ENCODE data around the gene DDX41.
"Not testable (repeated sequence)": the region's sequence is repeated elsewhere in the genome, so short reads cannot be mapped to it uniquely, and the experiment has no call there.

Gene DDX41

DNA sequence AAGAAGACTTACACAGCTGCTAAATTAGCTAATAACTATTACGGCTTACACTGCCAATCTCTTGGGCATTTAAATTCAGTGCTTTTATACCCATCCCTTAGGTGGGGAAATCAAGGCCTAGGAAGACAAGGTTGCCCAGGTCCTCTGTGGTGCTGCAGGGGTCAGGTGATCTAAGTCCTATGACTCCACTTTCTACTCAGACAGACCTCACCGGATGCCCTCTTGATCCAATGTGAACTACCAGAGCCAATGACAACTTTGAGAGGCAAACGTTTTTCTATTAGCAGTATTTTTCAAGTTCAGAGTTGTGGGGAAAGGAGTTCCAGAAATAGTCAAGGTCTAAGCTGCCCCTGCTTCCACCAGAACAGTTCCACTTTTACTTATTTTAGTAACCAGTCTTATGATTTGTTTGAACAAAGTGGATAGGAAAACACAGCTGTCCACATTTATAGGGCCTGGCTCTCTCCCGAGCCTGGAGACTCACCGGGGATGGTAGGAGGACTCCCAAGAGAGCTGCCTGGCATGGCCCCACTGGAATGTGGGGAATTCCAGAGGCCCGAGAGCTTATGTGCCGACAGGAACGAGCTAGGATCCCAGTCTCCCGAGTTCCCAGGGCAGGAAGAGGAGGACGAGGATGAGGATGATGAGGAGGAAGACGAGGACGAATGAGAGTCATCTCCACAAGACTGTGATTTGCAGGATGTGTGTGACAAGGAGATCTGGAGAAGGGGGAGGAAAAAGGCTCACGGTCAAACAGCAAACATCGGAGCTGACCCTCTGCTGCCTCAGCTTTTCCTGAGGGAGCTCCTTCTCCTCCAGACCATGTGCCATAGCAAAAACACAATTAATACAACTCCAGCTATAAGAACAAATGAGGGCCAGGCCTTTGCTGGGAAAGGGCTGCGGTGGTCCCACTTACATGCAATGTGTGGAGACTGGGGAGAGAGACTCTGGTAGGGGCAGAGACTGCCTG is 20.9 kb upstream of the DDX41 start:
- DNase-seq (ENCODE audit: low spot score): no peak

DNA sequence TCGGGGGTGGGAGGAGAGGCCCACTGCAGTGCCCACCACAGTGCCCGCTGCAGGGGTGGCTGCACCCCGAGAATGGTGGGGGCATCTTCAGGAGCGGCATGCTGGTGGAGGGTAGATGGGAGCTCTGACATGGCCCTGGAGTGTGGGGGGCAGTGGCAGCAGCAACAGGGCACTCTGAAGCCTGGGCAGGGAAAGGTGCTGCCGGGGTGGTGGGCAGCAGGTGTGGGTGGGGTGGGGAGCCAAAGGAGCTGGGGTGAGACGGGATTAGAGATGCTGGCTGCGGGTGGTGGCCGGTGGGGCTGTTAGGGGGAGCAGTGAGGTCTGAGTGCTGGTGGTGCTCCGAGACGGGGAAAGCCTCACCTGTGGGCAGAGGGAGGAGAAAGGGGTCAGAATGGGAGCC is 19.6 kb upstream of the DDX41 start:
- DNase-seq (ENCODE audit: low spot score): no peak

DNA sequence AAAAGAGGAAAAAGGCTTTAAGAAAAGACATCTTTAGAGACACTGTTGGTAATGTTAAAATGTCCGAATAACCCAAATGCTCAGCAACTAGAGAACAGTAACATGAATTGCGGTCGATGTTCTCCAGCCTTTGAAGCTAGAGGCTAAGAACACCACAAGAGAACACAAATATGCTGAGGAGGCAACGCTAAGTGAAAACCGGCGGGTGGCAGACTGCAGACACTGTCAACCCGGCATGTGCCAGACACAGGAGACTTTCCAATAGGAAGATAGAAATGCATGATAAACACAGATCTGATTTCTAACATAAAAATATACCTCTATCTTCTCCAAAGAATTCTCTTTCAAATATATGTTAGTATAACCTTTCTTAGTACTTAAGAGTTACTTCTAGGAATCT is 18.4 kb upstream of the DDX41 start:
- DNase-seq (ENCODE audit: low spot score): no peak

GRCh38 chr5:177534433-177534832 is 17.7 kb upstream of the DDX41 start:
- not testable (repeated sequence) for DNase-seq (ENCODE audit: low spot score)

DNA sequence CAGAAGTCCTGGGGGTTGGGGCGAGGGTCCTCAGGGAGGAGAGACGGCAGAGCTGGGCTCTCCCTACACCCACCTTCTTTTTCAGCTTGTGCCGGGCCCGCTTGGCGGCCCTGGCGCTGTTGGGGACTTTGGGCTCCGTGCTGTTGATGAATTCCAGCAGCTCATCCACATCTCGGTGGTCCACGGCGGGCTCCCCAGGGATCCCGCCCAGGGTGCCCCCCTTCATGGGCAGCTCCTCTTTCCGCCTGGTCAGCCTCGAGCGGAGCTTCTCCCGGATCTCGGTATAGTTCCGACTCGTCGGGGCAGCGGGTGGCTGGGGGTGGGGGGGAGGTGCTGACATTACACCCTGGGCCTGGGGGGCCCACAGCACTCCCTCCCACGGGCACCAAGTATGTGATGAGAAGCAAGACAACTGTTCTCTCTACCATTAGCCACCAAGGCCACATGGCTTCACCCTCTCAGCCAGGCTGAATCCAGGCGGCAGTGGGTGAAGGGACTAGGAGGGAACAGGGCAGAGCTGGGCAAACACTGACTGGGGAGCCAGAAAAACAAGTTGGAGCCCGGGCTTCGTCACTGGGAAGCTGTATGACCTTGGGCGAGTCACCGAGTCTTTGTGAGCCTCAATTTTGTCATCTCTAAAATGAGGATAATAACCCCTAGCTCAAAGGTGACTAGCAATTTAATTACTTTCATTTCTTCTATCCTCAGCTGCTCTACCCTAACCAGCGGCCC is 14.6 kb upstream of the DDX41 start:
- DNase-seq (ENCODE audit: low spot score): no peak

- no peak for DNase-seq (ENCODE audit: low spot score)
Observed at GRCh38 chr5:177530638-177531037, 13.9 kb upstream of the DDX41 start.

GRCh38 chr5:177529247-177530203 is 12.8 kb upstream of the DDX41 start:
- no peak for DNase-seq (ENCODE audit: low spot score)

DNA sequence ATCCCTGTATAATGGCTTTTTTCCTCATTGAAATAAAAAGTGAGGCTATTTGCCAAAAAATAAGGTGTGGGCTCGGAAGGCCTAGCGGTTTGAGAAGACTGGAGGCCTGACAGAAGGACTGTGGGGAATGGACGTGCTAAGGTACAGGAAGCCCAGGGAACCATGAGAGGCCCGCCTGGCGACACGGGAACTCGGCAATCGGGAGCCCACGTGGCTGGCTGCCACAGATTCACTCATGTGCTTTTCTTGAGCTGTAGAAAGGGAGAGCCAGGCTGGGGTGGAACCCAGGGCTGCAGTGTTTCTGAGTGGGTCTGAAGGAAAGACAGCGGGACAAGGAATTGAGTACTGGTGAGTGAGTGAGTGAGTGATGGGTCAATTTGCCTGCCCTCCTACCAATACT is 11.9 kb upstream of the DDX41 start:
- DNase-seq (ENCODE audit: low spot score): no peak

GRCh38 chr5:177527595-177527994 is 10.8 kb upstream of the DDX41 start:
- DNase-seq (ENCODE audit: low spot score): no peak

GRCh38 chr5:177526791-177527190 is 10.0 kb upstream of the DDX41 start:
- DNase-seq (ENCODE audit: low spot score): no peak

GRCh38 chr5:177526191-177526590 is 9.4 kb upstream of the DDX41 start:
- DNase-seq (ENCODE audit: low spot score): no peak

GRCh38 chr5:177524941-177525655 is 8.3 kb upstream of the DDX41 start:
- DNase-seq (ENCODE audit: low spot score): no peak

GRCh38 chr5:177524539-177524900 is 7.8 kb upstream of the DDX41 start:
- no peak for DNase-seq (ENCODE audit: low spot score)

- no peak for DNase-seq (ENCODE audit: low spot score)
Observed at GRCh38 chr5:177523711-177524538, 7.2 kb upstream of the DDX41 start.

- DNase-seq (ENCODE audit: low spot score): no peak
Observed at GRCh38 chr5:177520916-177521513, 4.3 kb upstream of the DDX41 start.

DNA sequence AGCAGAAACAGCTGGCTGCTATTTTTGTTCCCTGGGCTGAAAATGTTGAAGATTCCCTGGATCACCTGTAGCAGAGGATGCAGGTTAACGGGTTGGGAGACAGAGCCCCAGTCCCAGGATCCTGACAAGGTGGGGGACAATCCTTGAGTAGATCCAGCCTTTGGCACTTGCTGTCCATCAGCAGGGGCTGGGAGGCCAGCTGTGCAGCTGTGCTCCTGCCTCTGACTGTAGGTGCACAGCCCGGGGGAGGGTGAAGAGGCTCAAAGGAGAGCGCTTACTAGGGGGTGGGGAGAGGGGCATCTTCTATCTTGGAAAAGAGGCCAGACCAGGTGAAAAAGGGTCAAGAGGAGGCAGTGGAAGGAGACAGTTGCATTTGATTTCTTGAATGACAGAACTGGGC is 3.5 kb upstream of the DDX41 start:
- DNase-seq (ENCODE audit: low spot score): no peak

DNA sequence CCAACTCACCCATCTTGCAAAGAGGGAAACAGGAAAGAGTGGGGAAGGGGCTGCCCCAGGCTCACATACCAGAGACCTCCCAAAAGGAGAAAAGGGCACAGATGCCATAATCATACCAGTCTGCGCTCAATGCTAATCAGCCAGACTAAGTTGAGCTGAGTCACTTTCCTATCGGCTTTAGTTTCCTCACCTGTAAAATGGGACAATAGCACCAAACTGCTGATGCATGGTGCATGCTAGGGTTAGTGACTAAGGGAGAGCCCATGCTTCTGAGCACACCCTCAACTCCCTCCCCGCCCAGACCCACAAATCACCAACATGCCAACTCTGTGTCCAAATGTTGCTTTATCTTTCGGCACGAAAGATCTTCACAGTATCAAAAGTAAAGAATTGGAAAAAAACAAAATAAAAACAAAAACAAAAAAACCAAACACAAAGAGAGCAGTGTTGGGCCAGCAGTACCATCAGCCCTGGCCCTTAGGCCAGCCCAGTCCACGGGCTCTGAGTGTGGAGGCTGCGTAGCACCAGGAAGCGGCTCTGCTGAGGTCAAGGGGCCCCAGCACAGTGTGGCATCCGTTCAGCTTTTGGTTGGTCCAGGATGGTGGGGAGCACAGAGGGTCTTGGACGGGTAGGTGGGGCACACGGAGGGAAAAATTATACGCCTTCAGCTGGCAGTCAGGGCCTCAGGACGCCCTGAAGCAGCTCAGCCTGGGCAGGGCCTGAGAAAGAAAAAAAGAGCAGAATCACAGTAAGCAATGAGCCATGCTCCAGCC is 2.9 kb upstream of the DDX41 start:
- no peak for DNase-seq (ENCODE audit: low spot score)

GRCh38 chr5:177515580-177515979 is 1.2 kb downstream of the DDX41 start:
- DNase-seq (ENCODE audit: low spot score): no peak

- no peak for DNase-seq (ENCODE audit: low spot score)
Observed at GRCh38 chr5:177514541-177514940, 2.2 kb downstream of the DDX41 start.
